ENCODE measurements around the gene SLC2A4RG. TPM values are rescaled to one million over a fixed set of nuclear protein-coding genes. Genes with fewer than 3 reads are reported as not detected.

Gene SLC2A4RG
- total and polyA plus RNA-seq, 10 donors, result 27.5 to 107 (median 64.3) TPM

GRCh38 chr20:63696628-63697356, 42.8 kb upstream of the SLC2A4RG start, which contains the start of gene TNFRSF6B:
Gene TNFRSF6B, plus strand, starts transcription at chr20:63696652. Its CDS starts 116 bp downstream, at chr20:63696768.
- H3K27ac ChIP-seq, result peak within 1 kb of the TSS; percentile 26 to 77 (median 70)
- peak; percentile 81 for DNase-seq

GRCh38 chr20:63697357-63697867, 42.2 kb upstream of the SLC2A4RG start:
- peak; percentile 77 for DNase-seq
- H3K4me1 ChIP-seq, result peaks cover 31 to 78% (median 57%) of the 10 kb centered on the region in 6 donors
- whole genome bisulfite sequencing, 5 donors, result 55 to 68% (median 58%) methylated on average over 6 to 7 of the region's 7 CpGs
- no peaks in the 10 kb centered on the region for H3K9me3 ChIP-seq
- intact Hi-C loops (cut with DNase I; ENCODE audit: low total_unique reads), result no loop called here
- peak overlapping the region in 7 of 8 donors; percentile 27 to 63 (median 42) for H3K4me3 ChIP-seq
- peaks cover 0 to 75% (median 19%) of the 10 kb centered on the region in 6 donors for H3K36me3 ChIP-seq
- H3K27ac ChIP-seq, result peak overlapping the region in 5 of 8 donors; percentile 70 to 77 (median 72)
- peak in 1 of 3 donors; percentile 8 for TF ChIP-seq POLR2AphosphoS5 (IDR thresholded peaks at IDR 0.05)
- no peak for TF ChIP-seq CTCF (IDR thresholded peaks at IDR 0.05 in 8 of 11, conservative IDR thresholded peaks at IDR 0.05 in 3 of 11)
- TF ChIP-seq POLR2A (IDR thresholded peaks at IDR 0.05), result no peak
- peaks cover 0 to 7% (median 0%) of the 10 kb centered on the region in 7 donors for H3K27me3 ChIP-seq (replicated peaks in 1 of 7)

More at GRCh38 chr20:63696628-63697356, 42.8 kb upstream of the SLC2A4RG start, which contains the start of gene TNFRSF6B:
- TF ChIP-seq POLR2A (IDR thresholded peaks at IDR 0.05) (no peak), POLR2AphosphoS5 (IDR thresholded peaks at IDR 0.05) (peak; percentile 64 to 86 (median 71))
- Histone ChIP-seq H3K4me1 (peaks cover 34 to 84% (median 60%) of the 10 kb centered on the region in 6 donors), H3K9me3 (no peaks in the 10 kb centered on the region), H3K4me3 (peak within 1 kb of the TSS in 7 of 8 donors; percentile 27 to 63 (median 42)), H3K36me3 (peaks cover 0 to 69% (median 19%) of the 10 kb centered on the region in 6 donors), H3K27me3 (replicated peaks in 1 of 7) (peaks cover 0 to 7% (median 0%) of the 10 kb centered on the region in 7 donors)
- intact Hi-C loops (cut with DNase I; ENCODE audit: low total_unique reads), result no loop called here
- WGBS, 5 donors, result 10 to 23% (median 14%) methylated on average over 3 to 52 of the region's 52 CpGs

- H3K27me3 ChIP-seq (replicated peaks in 1 of 7), result peaks cover 0 to 7% (median 0%) of the 10 kb centered on the region in 7 donors
- intact Hi-C loops (cut with DNase I; ENCODE audit: low total_unique reads), result no loop called here
- no peaks in the 10 kb centered on the region for H3K9me3 ChIP-seq
- peak overlapping the region in 7 of 8 donors; percentile 40 to 77 (median 71) for H3K27ac ChIP-seq
- peak overlapping the region in 7 of 8 donors; percentile 27 to 63 (median 42) for H3K4me3 ChIP-seq
- TF ChIP-seq CTCF (IDR thresholded peaks at IDR 0.05 in 8 of 11, conservative IDR thresholded peaks at IDR 0.05 in 3 of 11) (no peak), POLR2AphosphoS5 (IDR thresholded peaks at IDR 0.05) (peak in 2 of 3 donors; percentile 47 to 64)
- peaks cover 30 to 72% (median 56%) of the 10 kb centered on the region in 6 donors for H3K4me1 ChIP-seq
- peaks cover 0 to 79% (median 19%) of the 10 kb centered on the region in 6 donors for H3K36me3 ChIP-seq
- DNase-seq, result peak; percentile 73
- 64 to 80% (median 73%) methylated on average over 21 to 40 of the region's 40 CpGs for WGBS, 5 donors
Observed at GRCh38 chr20:63697868-63698545, 41.6 kb upstream of the SLC2A4RG start.

- no peaks in the 10 kb centered on the region for H3K9me3 ChIP-seq
- peaks cover 0 to 7% (median 0%) of the 10 kb centered on the region in 7 donors for H3K27me3 ChIP-seq (replicated peaks in 1 of 7)
- peak overlapping the region; percentile 29 to 77 (median 70) for H3K27ac ChIP-seq
- peaks cover 30 to 80% (median 58%) of the 10 kb centered on the region in 6 donors for H3K4me1 ChIP-seq
- peak; percentile 76 for DNase-seq
- peak overlapping the region in 6 of 8 donors; percentile 27 to 63 (median 40) for H3K4me3 ChIP-seq
- H3K36me3 ChIP-seq, result peaks cover 0 to 83% (median 19%) of the 10 kb centered on the region in 6 donors
- intact Hi-C loops (cut with DNase I; ENCODE audit: low total_unique reads), result no loop called here
- peak in 2 of 3 donors; percentile 20 to 77 for TF ChIP-seq POLR2AphosphoS5 (IDR thresholded peaks at IDR 0.05)
- no peak for TF ChIP-seq POLR2A (IDR thresholded peaks at IDR 0.05)
- WGBS, 5 donors, result 43 to 68% (median 52%) methylated on average over 12 to 19 of the region's 19 CpGs
Observed at GRCh38 chr20:63698739-63699465, 40.7 kb upstream of the SLC2A4RG start.

Measured in spleen (tissue), 11 donors.